Stomach smooth muscle (tissue), 2 donors: ENCODE results near the gene GTF2F2.

Source experiments
- H3K27ac ChIP-seq: one replicate; pipeline ENCODE4 v1.7.0; 2013; ENCODE audit warnings: mild to moderate bottlenecking, low read length, inconsistent platforms
- H3K27me3 ChIP-seq, 2 donors: one replicate each; pipeline ENCODE4 v1.7.0; 2013; ENCODE audit warnings: low read length in 2 of 2; ENCODE audit not compliant: insufficient read depth in 2 of 2, control insufficient read depth in 1 of 2
- H3K36me3 ChIP-seq, 2 donors: one replicate each; pipeline ENCODE4 v1.7.0; 2013; ENCODE audit warnings: low read length in 2 of 2; ENCODE audit not compliant: control insufficient read depth in 2 of 2, insufficient read depth in 2 of 2
- H3K4me1 ChIP-seq: one replicate; pipeline ENCODE4 v1.7.0; 2013; ENCODE audit warnings: low read length; ENCODE audit not compliant: control insufficient read depth, insufficient read depth
- H3K4me3 ChIP-seq, 2 donors: one replicate each; pipeline ENCODE4 v1.7.0; 2013; ENCODE audit warnings: low read length in 2 of 2
- H3K9ac ChIP-seq, 2 donors: one replicate each; pipeline ENCODE4 v1.7.0; 2013; ENCODE audit warnings: low read length in 2 of 2, mild to moderate bottlenecking in 1 of 2
- H3K9me3 ChIP-seq, 2 donors: one replicate each; pipeline ENCODE4 v1.7.0; 2013; ENCODE audit warnings: low read length in 2 of 2; ENCODE audit not compliant: control insufficient read depth in 2 of 2
- donor health status: healthy.
- donor health status: Pancreatic carcinoma.

Gene GTF2F2

GRCh38 chr13:45303026-45303425 is 182.7 kb downstream of the GTF2F2 start:
- no peaks in the 10 kb centered on the region for H3K9me3 ChIP-seq
- H3K9ac ChIP-seq: no peak overlapping the region
- H3K36me3 ChIP-seq: no peaks in the 10 kb centered on the region
- no peak overlapping the region for H3K4me3 ChIP-seq
- no peak overlapping the region for H3K27ac ChIP-seq
- H3K4me1 ChIP-seq: no peaks in the 10 kb centered on the region
- peaks cover 9 to 24% of the 10 kb centered on the region in 2 donors for H3K27me3 ChIP-seq

DNA sequence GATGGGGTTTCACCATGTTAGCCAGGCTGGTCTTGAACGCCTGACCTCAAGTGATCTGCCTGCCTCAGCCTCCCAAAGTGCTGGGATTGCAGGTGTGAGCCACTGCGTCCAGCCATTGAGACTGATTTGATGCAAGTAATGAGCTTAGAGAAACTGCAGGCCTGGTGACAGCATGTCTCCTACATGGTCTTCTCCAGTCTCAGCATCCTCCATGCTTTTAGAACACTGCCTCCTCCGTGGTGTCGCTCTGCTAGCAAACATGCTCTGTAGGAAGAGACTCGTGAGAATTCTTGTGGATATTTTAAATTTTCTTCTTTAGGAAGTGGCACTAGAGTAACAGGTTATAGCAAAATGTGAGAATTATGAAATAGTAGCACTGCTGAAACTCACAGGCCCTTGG is 183.6 kb downstream of the GTF2F2 start:
- H3K4me3 ChIP-seq: no peak overlapping the region
- H3K27ac ChIP-seq: no peak overlapping the region
- H3K9me3 ChIP-seq: no peaks in the 10 kb centered on the region
- no peaks in the 10 kb centered on the region for H3K4me1 ChIP-seq
- H3K36me3 ChIP-seq: no peaks in the 10 kb centered on the region
- no peak overlapping the region for H3K9ac ChIP-seq
- peaks cover 11 to 24% of the 10 kb centered on the region in 2 donors for H3K27me3 ChIP-seq

DNA sequence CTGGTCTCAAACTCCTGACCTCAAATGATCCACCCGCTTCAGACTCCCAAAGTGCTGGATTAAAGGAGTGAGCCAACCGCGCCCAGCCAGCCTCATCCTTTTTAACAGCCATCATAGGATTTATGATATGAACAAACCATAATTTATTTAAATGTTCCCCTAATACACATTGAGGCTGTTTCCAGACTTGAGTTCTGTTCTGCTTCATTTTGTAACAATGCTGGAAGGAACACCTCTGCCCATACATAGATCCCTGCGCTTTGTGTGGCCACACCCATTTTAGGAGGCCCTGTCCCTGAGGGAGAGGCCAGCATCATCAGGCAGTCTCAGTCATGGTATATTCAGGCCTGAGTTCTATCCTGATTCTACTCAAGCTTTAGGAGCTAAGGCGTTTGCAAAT is 184.8 kb downstream of the GTF2F2 start:
- Histone ChIP-seq H3K27ac (no peak overlapping the region), H3K9me3 (no peaks in the 10 kb centered on the region), H3K4me1 (peaks cover 4% of the 10 kb centered on the region), H3K9ac (no peak overlapping the region), H3K4me3 (no peak overlapping the region), H3K36me3 (no peaks in the 10 kb centered on the region), H3K27me3 (peaks cover 13 to 24% of the 10 kb centered on the region in 2 donors)

DNA sequence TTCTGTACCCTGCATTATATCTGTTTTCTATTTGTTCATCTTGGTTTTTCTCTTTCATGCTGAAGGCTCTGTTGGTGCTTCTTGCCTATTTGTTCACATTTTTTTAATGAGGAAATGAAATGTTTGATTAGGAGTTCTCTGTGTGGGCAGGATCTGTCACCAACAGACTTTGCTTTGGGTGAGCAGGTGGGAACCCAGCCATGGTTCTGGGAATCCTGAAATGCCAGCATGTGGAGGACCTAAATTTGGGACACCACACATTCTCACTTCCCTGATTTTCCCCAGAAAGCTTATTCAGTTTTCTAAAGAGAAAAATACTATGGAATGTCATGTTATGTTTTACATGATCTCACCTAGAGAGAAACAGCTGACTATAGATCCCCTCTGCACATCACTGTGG is 186.7 kb downstream of the GTF2F2 start:
- Histone ChIP-seq H3K4me1 (peaks cover 19% of the 10 kb centered on the region), H3K9me3 (no peaks in the 10 kb centered on the region), H3K36me3 (no peaks in the 10 kb centered on the region), H3K27me3 (peaks cover 13 to 24% of the 10 kb centered on the region in 2 donors), H3K4me3 (no peak overlapping the region), H3K27ac (no peak overlapping the region), H3K9ac (no peak overlapping the region)

DNA sequence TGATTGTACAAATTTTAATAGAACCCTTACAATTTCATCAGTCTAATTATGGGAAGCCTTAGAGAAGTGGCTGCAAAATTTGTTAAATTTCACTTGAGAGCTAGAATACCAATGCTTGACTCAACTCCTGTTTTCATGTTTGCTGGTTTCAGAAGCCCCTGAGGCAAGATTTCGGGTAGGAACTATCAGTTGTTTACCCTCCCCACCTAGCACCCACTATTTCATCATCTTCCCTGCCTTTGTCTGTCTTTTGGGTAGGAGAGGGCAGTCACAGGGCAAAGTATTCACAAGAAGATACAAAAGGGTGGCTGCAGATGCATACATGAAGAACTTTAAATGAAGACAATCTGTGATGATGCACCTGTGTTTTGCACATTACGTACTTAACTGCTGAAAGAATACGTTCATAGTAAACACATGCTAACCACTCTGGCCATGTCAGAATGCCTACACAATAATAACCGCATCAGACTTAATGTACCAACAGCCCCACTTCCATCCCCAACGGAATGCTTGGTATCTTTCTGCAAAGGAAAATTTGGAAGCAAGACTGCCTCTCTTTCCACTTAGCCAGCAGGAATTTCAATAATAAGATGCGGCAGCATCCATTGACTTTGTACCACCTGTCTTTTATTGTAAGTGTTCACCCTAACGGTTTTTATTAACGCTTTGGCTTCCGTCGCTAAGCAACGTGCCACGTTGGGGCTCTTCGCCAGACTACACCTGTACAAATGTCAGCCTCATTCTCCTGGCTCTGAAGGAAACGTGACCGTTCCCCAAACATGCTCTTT is 190.2 kb downstream of the GTF2F2 start:
- no peaks in the 10 kb centered on the region for H3K9me3 ChIP-seq

GRCh38 chr13:45314822-45315221 is 194.5 kb downstream of the GTF2F2 start:
- H3K36me3 ChIP-seq: no peaks in the 10 kb centered on the region
- H3K4me1 ChIP-seq: peaks cover 15% of the 10 kb centered on the region
- no peak overlapping the region for H3K9ac ChIP-seq
- no peak overlapping the region for H3K27ac ChIP-seq
- no peak overlapping the region for H3K4me3 ChIP-seq
- H3K9me3 ChIP-seq: no peaks in the 10 kb centered on the region
- no peaks in the 10 kb centered on the region for H3K27me3 ChIP-seq

More for the DNA sequence above, 190.2 kb downstream of the GTF2F2 start:
- Histone ChIP-seq H3K27ac (no peak overlapping the region), H3K9ac (no peak overlapping the region), H3K27me3 (peaks cover 3 to 11% of the 10 kb centered on the region in 2 donors), H3K36me3 (no peaks in the 10 kb centered on the region), H3K4me3 (peak overlapping the region; percentile 72 to 78), H3K4me1 (peaks cover 19% of the 10 kb centered on the region)

- no peak overlapping the region for H3K4me3 ChIP-seq
Measured at GRCh38 chr13:45315520-45316167, 195.3 kb downstream of the GTF2F2 start.

GRCh38 chr13:45316338-45316737 is 196.0 kb downstream of the GTF2F2 start:
- Histone ChIP-seq H3K4me1 (peaks cover 6% of the 10 kb centered on the region), H3K27ac (no peak overlapping the region), H3K9me3 (no peaks in the 10 kb centered on the region), H3K4me3 (no peak overlapping the region), H3K36me3 (no peaks in the 10 kb centered on the region), H3K9ac (no peak overlapping the region), H3K27me3 (no peaks in the 10 kb centered on the region)

More at GRCh38 chr13:45315520-45316167, 195.3 kb downstream of the GTF2F2 start:
- Histone ChIP-seq H3K4me1 (peaks cover 13% of the 10 kb centered on the region), H3K36me3 (no peaks in the 10 kb centered on the region), H3K9me3 (no peaks in the 10 kb centered on the region), H3K27ac (no peak overlapping the region), H3K9ac (no peak overlapping the region), H3K27me3 (no peaks in the 10 kb centered on the region)

DNA sequence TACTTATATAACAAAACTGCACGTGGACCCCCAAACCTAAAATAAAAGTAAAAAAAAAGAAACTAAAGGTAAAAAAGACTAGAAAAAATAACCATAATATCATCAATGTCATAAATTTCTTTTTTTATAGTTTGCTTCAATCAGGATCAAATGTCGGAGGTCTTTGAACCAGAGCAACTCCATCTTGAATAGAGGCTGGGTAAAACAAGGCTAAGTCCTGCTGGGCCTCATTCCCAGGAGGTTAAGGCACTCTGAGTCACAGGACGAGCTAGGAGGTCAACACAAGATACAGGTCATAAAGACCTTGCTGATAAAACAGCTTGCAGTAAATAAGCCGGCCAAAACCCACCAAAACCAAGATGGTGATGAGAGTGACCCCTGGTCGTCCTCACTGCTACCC is 196.7 kb downstream of the GTF2F2 start:
- Histone ChIP-seq H3K27me3 (no peaks in the 10 kb centered on the region), H3K9me3 (no peaks in the 10 kb centered on the region)

DNA sequence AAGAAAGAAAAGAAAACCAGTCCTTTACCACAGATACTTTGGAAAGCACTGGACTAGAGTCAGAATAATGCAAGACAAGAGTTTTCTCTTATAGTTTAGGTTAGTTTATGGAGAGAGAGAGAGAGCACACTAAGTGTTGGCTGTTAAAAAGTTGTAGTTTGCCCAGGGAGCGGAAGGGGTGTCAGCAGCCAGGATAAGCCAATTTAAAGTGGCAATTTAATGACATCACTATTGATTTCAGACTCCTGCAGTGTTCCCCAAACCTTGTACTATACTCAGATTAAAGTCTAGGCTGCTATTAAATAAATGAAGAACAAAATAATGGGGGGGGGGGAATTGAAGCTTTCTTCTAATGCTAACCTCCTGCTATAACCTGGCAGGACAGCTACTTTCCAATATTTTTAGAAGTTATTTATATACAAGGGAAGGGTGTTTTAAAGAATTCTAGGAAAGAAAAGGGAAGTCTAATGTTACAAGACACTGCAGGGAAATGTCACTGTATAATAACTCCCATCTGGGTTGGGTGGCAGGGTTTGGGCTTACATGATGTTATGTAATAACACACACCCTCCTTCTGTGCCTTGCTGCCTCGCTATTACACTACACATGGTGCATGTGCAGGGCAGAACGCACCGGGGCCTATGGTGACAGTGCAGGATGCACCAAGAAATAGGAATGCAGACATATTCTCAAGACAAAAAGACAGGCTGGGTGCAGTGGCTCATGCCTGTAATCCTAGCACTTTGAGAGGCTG is 200.7 kb downstream of the GTF2F2 start:
- Histone ChIP-seq H3K4me3 (no peak overlapping the region), H3K27ac (no peak overlapping the region), H3K27me3 (no peaks in the 10 kb centered on the region), H3K36me3 (no peaks in the 10 kb centered on the region), H3K4me1 (peaks cover 5% of the 10 kb centered on the region), H3K9ac (no peak overlapping the region), H3K9me3 (no peaks in the 10 kb centered on the region)

More for the DNA sequence above, 196.7 kb downstream of the GTF2F2 start:
- no peak overlapping the region for H3K4me3 ChIP-seq
- H3K4me1 ChIP-seq: no peaks in the 10 kb centered on the region
- no peak overlapping the region for H3K9ac ChIP-seq
- no peak overlapping the region for H3K27ac ChIP-seq
- H3K36me3 ChIP-seq: no peaks in the 10 kb centered on the region
